ENCODE data around the gene SYNE1. TPM values are rescaled to one million over a fixed set of nuclear protein-coding genes. Genes with fewer than 3 reads are reported as not detected.

SYNE1 gene
- total RNA-seq, 4 donors from 2014 or later: 120 to 163 (median 137) TPM

DNA sequence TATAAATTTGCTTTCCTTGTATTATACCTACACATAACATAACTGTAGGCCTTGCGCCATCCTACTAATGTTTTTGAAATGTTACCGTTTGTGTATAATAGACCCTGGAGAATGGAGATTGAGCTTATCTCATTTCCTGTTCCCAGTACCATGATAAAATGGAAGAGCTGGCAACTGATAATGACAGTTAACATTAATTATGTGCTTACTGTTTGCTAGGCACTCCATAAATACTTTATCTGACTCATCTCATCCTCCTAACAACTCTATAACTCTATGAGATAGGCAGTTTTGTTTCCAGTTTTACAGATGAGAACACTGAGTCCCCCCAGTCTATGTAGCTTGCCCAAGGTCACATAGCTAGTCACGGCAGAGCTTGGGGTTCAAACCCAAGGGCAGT, 396.7 kb downstream of the SYNE1 start:
- peaks cover 2 to 82% (median 5%) of the 10 kb centered on the region in 3 donors for H3K36me3 ChIP-seq
- H3K4me1 ChIP-seq: peaks cover 0 to 15% (median 6%) of the 10 kb centered on the region in 4 donors
- H3K9me3 ChIP-seq: no peaks in the 10 kb centered on the region
- H3K27ac ChIP-seq: no peak overlapping the region
- WGBS, 2 donors: 90 to 93% methylated on average over 3 of the region's 3 CpGs
- no peak overlapping the region for H3K4me3 ChIP-seq
- DNase-seq (ENCODE audit: low spot score in 2 of 2): no peak
- TF ChIP-seq, protein P1, sequence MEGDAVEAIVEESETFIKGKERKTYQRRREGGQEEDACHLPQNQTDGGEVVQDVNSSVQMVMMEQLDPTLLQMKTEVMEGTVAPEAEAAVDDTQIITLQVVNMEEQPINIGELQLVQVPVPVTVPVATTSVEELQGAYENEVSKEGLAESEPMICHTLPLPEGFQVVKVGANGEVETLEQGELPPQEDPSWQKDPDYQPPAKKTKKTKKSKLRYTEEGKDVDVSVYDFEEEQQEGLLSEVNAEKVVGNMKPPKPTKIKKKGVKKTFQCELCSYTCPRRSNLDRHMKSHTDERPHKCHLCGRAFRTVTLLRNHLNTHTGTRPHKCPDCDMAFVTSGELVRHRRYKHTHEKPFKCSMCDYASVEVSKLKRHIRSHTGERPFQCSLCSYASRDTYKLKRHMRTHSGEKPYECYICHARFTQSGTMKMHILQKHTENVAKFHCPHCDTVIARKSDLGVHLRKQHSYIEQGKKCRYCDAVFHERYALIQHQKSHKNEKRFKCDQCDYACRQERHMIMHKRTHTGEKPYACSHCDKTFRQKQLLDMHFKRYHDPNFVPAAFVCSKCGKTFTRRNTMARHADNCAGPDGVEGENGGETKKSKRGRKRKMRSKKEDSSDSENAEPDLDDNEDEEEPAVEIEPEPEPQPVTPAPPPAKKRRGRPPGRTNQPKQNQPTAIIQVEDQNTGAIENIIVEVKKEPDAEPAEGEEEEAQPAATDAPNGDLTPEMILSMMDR (IDR thresholded peaks at IDR 0.05): no peak
- TF ChIP-seq POLR2A (IDR thresholded peaks at IDR 0.05): no peak
- no peak for TF ChIP-seq EP300 (IDR thresholded peaks at IDR 0.05)
- no peaks in the 10 kb centered on the region for H3K27me3 ChIP-seq

DNA sequence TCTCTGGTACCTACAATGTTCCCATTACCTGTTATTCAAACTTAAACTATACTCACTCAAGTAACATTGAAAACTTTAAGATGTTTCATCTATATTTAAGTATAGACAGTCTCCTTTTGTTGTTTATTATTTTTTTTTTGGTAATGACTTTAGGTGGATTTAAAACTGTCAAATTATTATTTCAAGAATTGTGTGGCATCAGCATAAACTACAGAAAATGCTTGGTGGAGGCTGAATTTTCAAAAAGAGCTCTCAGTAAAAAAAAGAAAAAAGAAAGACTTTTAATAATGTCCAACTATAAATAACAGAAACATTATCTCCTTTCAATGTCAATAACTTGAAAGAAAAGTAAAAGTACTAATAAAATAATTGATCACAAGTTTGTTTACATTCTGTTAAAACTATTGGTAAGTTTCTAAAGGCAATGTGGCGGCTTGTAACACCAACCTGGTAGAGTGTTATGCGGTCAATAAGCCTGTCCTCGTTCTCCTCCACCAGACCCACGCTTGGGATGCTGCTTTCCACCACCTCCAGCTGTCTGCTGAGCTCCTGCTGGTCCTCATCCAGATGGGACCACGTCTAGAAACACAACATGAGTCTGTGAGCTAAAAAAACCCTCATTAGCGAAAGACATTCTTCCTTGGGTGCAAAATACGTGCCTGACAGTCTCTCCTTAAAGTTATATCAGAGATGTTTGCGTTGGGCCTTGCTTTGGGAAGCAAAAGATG, 400.6 kb downstream of the SYNE1 start:
- no peak overlapping the region for H3K27ac ChIP-seq
- DNase-seq (ENCODE audit: low spot score in 2 of 2): no peak
- H3K36me3 ChIP-seq: peaks cover 2 to 89% (median 5%) of the 10 kb centered on the region in 3 donors
- no peaks in the 10 kb centered on the region for H3K27me3 ChIP-seq
- TF ChIP-seq, protein P1 (IDR thresholded peaks at IDR 0.05): no peak
- no peak for TF ChIP-seq POLR2A (IDR thresholded peaks at IDR 0.05)
- no peak for TF ChIP-seq EP300 (IDR thresholded peaks at IDR 0.05)
- no peaks in the 10 kb centered on the region for H3K9me3 ChIP-seq
- H3K4me3 ChIP-seq: no peak overlapping the region
- H3K4me1 ChIP-seq: peaks cover 0 to 8% (median 0%) of the 10 kb centered on the region in 4 donors
- 86 to 89% methylated on average over 8 of the region's 8 CpGs for WGBS, 2 donors

DNA sequence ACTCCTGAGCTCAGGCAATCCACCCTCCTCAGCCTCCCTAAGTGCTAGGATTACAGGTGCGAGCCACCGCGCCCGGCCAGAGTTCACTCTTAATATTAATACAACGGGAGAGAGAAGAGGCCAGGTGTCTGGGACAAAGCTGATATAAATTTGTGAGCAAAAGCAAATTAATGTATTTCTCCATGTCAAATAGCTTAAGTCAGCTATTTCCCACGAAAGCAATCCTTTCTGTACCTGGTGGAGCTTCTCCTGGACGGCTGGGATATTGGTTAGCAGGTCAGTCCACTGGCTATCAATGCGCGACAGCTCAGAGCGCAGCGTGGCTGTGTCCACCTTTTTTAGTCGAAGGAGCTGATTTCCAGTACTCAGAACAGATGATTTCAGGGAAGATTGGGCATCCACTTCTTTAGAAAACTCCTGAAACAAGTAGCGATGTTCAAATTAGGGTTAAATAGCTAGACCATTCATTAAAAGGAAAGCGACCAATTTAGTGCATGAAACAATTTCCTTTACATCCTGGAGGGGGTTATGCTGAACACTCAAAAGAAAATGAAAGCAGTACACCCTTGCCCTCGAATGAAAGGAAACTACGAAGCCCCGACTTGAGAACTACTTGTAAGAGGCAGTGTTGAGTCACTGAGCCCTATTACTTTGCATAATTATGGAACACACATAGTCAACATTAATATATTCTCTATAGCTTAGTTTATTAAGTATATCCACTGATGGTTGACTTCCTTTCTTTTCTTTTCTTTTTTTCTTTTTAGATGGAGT, 403.4 kb downstream of the SYNE1 start:
- Histone ChIP-seq H3K36me3 (peaks cover 0 to 79% (median 2%) of the 10 kb centered on the region in 3 donors), H3K27me3 (no peaks in the 10 kb centered on the region), H3K4me3 (no peak overlapping the region), H3K27ac (no peak overlapping the region), H3K9me3 (no peaks in the 10 kb centered on the region), H3K4me1 (peaks cover 0 to 8% (median 0%) of the 10 kb centered on the region in 4 donors)
- TF ChIP-seq EP300 (IDR thresholded peaks at IDR 0.05): no peak
- TF ChIP-seq, protein P1 (IDR thresholded peaks at IDR 0.05): no peak
- no peak for DNase-seq (ENCODE audit: low spot score in 2 of 2)
- 85 to 88% methylated on average over 17 of the region's 17 CpGs for WGBS, 2 donors

DNA sequence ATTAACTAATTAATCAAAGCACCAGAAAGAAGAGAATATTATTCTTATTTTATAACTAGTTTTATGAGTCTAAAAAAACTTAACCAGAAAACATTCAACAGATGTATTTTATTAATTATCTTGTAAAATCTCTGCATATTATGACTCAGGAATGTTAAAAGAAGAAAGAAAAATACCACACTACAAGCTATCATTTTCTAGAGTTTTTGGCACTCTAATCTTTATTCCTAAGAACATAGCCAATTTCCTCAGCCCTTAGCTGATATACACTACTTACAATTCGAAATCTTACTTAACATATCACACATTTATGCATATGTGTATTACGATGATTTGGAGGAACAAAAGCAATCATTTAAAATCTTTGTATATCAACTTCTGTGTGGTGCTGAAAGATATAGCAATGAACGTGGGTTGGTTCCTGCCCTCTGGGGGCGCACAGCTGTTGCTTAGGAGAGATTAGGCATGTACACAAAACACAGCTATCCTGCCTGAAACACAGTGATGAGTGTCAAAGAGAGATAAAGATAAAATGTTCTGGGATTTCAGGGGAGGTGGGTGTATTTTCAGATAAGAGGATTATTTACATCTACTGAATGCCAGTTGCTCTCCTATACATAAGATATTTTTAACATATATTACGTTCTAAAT, 404.5 kb downstream of the SYNE1 start:
- Histone ChIP-seq H3K27me3 (no peaks in the 10 kb centered on the region), H3K9me3 (no peaks in the 10 kb centered on the region), H3K4me3 (no peak overlapping the region), H3K27ac (peak overlapping the region in 1 of 4 donors; percentile 36), H3K36me3 (peaks cover 0 to 75% (median under 1%) of the 10 kb centered on the region in 3 donors), H3K4me1 (peaks cover 0 to 8% (median 0%) of the 10 kb centered on the region in 4 donors)
- WGBS, 2 donors: 43 to 49% methylated on average over 5 of the region's 5 CpGs
- TF ChIP-seq, protein P1 (IDR thresholded peaks at IDR 0.05): no peak
- TF ChIP-seq EP300 (IDR thresholded peaks at IDR 0.05) (no peak), POLR2A (IDR thresholded peaks at IDR 0.05) (no peak)
- DNase-seq (ENCODE audit: low spot score in 2 of 2): peak in 1 of 2 donors; percentile 25
